ENCODE data around the gene OR10A4.
"Not testable (repeated sequence)": the region's sequence is repeated elsewhere in the genome, so short reads cannot be mapped to it uniquely, and the experiment has no call there.

The OR10A4 gene

GRCh38 chr11:6898911-6899310 lies 22.5 kb downstream of the OR10A4 start:
- DNase-seq (ENCODE audit: low spot score): no peak

- DNase-seq (ENCODE audit: low spot score): no peak
These were observed 24.0 kb downstream of the OR10A4 start for GRCh38 chr11:6900327-6900999.

- not testable (repeated sequence) for DNase-seq (ENCODE audit: low spot score)
These were observed 28.4 kb downstream of the OR10A4 start for GRCh38 chr11:6904804-6905203.

- DNase-seq (ENCODE audit: low spot score): no peak
These were observed 35.0 kb downstream of the OR10A4 start for GRCh38 chr11:6911378-6911777.

- no peak for DNase-seq (ENCODE audit: low spot score)
These were observed 35.5 kb downstream of the OR10A4 start for GRCh38 chr11:6911948-6912347.

- DNase-seq (ENCODE audit: low spot score): no peak
These were observed 43.3 kb downstream of the OR10A4 start for GRCh38 chr11:6919698-6920097.

GRCh38 chr11:6920702-6921101 lies 44.3 kb downstream of the OR10A4 start, which contains the start of gene OR2D3:
OR2D3 (plus strand) TSS chr11:6921002; CDS start chr11:6921002, 0 bp downstream.
- DNase-seq (ENCODE audit: low spot score): no peak

GRCh38 chr11:6925007-6925577 lies 48.7 kb downstream of the OR10A4 start:
- DNase-seq (ENCODE audit: low spot score): no peak

- no peak for DNase-seq (ENCODE audit: low spot score)
These were observed 49.3 kb downstream of the OR10A4 start for GRCh38 chr11:6925636-6926207.

GRCh38 chr11:6926208-6927029 lies 50.0 kb downstream of the OR10A4 start, which contains the start of gene ZNF215:
ZNF215 (plus strand) TSS chr11:6926426; CDS start chr11:6932273, 5,847 bp downstream.
- peak; percentile 17 for DNase-seq (ENCODE audit: low spot score)

GRCh38 chr11:6927030-6927617 lies 50.7 kb downstream of the OR10A4 start:
- no peak for DNase-seq (ENCODE audit: low spot score)

Data from pons (tissue), 1 donor.